ENCODE results near the gene GPC3.

- no peak for TF ChIP-seq CTCF (conservative IDR thresholded peaks at IDR 0.05)
- no peak for TF ChIP-seq ZFX (IDR thresholded peaks at IDR 0.05)
These were observed 93.1 kb downstream of the GPC3 start for GRCh38 chrX:133892337-133892736.

Measured in C4-2B (cell line).